ENCODE results near the gene LRRTM1.

Gene LRRTM1

DNA sequence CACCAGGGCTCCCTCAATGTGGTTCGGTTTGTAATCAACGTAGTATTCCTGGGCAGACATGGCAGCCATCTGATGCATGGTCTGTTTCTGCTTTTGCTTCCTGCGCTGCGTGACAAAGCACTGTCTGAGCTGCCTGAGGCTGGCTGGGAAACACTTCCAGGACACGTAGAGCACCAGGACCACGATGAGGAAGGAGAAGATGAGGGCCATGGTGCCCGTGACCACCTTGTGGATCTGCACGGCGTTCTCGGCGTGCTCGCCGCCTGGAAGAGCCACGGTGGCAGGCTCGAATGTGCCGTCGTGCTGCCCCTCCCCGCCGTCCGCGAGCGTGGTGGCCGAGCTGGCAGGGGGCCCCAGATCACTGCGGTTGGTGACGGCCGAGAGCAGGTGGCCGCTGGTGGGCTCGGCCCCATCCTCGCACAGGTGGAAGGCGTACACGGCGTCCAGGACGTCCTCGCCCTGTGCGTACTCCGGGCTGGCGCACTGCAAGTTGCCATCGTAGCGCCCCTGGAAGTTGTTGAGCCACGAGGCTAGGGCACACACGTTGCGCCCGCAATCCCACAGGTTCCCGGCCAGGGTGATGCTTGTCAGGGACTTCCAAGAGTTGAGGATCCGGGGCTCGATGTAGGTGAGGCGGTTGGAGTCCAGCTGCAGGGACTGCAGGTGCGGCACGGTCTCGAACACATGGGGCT is 2.1 kb downstream of the LRRTM1 start:
- no peak for DNase-seq

DNA sequence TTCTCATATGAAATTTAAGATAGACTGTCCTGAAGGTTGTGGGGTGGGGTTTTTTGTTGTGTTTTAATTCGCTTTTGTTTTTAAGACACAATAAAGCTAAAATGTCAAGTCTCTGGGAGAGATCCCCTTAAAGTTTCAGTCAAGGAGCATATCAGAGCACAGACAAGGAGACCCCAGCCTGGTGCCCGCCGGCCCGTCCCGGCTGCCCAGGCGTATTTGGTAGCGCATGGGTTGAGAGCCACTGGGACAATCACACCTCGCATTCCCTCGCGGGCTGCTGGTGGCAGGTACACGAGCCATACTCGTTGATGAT is 2.6 kb downstream of the LRRTM1 start:
- no peak for DNase-seq

GRCh38 chr2:80300954-80301353 is 3.6 kb downstream of the LRRTM1 start:
- DNase-seq = no peak

- no peak for DNase-seq
These were observed 4.2 kb downstream of the LRRTM1 start for GRCh38 chr2:80300346-80300745.

GRCh38 chr2:80299661-80300060 is 4.9 kb downstream of the LRRTM1 start:
- DNase-seq = no peak

- DNase-seq = no peak
These were observed 5.6 kb downstream of the LRRTM1 start for GRCh38 chr2:80298954-80299353.

GRCh38 chr2:80293039-80293438 is 11.5 kb downstream of the LRRTM1 start:
- DNase-seq = no peak

GRCh38 chr2:80292474-80292873 is 12.1 kb downstream of the LRRTM1 start:
- peak; percentile 47 for DNase-seq

- DNase-seq = no peak
These were observed 12.9 kb downstream of the LRRTM1 start for GRCh38 chr2:80291656-80292055.

- DNase-seq = no peak
These were observed 16.0 kb downstream of the LRRTM1 start for GRCh38 chr2:80288576-80288975.

DNA sequence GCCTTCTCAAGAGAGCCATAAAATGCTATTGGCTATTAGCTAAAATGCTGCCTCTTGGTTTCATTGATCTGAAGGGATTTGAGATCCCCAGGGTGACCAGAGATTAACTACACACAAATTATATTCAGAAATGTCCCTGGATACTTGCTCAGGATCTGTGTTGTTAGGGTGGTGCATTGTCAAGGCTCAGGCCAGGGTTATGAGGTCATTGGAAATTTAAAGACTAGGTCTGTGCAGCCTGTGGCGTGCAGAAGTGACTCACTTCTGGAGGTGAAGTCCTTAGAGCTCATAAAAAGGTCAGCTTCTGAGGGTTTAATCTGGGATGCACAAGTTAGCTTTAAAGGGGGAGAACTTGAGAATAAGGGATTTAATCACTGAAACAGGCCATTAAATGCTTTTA is 23.5 kb downstream of the LRRTM1 start:
- no peak for DNase-seq

DNA sequence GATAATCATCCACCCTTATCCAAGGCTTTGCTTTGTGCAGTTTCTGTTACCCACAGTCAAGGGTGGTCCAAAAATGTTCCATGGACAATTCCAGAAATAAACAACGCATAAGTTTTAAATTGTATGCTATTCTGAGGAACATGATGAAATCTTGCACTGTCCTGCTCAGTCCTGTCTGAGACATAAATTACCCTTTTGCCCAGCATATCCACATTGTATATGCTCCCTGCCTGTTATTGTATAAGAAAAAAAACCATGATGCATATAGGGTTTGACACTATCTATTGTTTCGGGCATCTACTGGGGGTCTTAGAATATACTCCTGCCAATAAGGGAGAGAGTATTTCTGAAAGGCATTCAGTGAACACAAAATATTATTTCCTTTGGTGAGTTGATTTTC is 24.0 kb downstream of the LRRTM1 start:
- no peak for DNase-seq

GRCh38 chr2:80269806-80270205 is 34.7 kb downstream of the LRRTM1 start:
- no peak for DNase-seq

GRCh38 chr2:80266231-80266630 is 38.3 kb downstream of the LRRTM1 start:
- DNase-seq = no peak

- DNase-seq = no peak
These were observed 45.3 kb downstream of the LRRTM1 start for GRCh38 chr2:80259292-80259691.

DNA sequence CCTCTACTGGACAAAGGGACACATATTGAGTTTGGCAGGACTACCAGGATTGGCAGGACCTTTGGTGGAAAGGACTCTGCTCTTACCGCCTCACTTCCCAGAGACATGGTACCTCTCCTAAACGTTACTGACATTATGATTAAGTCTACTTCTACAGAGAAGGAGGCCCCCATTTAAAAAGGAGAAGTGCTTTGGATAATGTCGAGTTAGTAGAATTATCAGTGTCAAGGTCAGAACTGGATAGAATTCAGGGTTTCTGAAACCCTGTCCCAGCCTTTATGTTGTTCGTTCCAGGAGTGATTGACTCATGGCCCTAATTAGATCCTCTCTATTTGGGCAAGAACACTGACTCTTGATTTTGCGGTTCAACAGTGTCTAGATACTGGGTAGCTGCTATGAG is 45.8 kb downstream of the LRRTM1 start:
- no peak for DNase-seq

- DNase-seq = no peak
These were observed 46.2 kb downstream of the LRRTM1 start for GRCh38 chr2:80258341-80258740.

DNA sequence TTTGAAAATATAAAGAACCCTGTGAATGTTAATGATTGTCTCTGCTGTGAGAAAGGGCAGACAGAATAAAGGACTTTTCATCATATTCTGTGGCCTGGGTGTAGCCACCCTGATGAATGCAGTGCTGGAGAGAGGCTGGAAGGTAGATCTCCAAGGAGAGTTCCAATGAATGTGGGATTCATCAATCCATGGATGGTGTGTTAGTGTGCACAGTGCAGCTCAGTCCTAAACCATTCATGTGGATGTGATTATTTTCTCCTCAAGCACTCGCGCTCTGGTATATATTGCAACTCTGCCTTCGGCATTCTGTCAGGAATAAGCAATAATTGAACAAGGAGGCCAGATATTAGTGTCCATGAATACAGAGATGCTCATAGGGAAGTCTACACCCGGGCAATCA is 47.1 kb downstream of the LRRTM1 start:
- DNase-seq = no peak

DNA sequence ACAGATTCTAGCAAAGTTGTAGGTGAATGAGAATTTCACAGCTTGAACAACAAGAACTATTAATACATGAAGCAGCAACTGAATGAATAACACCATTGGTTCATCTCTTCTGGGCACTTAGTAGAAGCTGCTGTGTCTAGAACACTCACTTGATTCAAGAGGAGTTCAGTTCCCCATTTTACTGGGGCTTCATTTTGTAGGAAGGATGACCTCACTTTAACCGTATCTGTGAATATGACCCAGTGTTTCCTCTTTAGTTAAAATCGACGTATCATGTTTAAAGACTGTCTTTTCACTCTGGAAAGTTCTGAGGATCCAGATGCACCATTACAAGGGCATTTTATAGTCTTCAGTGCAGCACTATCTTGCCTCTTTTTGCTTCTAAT is 47.8 kb downstream of the LRRTM1 start:
- no peak for DNase-seq

DNA sequence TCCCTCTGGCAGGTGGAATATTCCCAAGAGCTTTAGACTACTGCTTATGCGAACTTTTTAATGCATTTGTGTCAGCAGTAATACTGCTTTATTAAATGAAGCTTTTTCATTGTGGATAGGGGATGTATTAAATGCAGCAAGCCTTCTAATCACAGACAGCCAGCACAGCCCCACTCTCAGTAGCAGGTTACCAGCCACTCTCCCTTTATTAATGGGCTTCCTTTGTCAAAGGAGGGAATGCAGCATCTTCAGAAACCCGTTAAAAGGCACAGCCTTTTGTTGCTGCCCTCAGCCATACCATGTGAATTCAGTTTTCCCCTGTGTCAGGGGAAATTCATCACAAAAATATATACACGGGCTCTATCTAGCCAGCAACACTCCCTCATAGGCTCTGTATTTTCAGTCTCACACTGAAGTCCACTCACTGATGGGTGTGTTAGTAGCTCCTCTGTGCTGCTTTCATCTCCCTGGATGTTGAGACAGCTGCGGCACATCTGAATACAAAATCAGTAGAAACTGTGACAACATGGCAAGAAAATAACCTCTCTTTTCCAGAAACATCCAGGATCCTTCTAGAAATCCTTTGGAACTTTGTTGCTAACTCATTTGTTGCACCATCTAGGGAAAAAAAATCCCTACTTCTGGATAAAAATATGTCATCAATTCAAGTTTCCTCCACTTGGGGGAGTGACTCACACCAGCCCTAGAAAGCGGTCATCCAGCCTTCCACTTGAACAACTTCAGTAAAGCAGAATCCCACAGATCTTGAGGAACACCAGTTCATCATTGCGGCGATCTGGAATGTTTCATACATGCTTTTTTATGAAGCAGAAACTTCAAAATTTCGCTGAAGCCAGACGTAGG is 48.4 kb downstream of the LRRTM1 start:
- peak; percentile 52 for DNase-seq

DNA sequence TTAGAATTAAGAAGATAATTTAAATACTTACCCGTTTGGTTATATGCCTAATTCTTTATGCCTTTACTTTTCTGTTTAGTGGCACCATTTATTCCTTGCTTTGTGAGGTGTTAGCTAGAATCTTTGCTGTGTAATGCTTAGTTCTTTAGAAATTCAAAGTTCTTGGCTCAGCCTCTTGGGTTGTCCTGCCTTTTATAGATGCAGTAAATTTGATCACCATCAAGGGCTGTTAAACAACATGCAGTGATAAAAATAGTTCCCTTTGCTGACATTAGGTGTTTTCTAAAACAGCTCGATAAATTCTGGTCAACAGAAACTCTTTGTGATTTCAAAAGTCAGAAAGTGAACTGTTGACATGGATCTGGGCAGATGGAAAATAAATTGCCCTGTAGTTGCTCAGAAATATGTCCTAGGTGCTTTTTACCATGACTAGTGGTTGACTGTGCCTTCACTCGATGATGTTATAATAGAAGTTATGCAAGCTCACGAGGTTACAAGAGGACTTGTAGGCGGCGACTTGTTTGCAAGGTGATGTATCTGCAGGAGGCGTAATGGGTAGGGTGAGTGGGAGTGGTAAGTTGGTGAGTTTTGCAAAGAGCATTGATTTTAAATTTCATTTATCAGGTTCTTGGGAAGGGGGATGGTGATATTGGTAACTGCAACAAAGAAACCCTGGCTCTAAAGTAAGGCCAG is 52.1 kb downstream of the LRRTM1 start:
- DNase-seq = no peak
